Suprapubic skin (tissue), 4 donors: ENCODE data around the gene SMAD2. TPM values are rescaled to one million over a fixed set of nuclear protein-coding genes. Genes with fewer than 3 reads are reported as not detected.

Experiments
- DNase-seq, 2 donors: peaks; one replicate each; pipeline ENCODE4 v3.0.0-alpha.2; 2019; ENCODE audit warnings: low spot score in 2 of 2
- H3K27ac ChIP-seq: fragments of 200-600 bp; sonication (generic); one replicate; pipeline ENCODE4 v1.5.1; 2019
- H3K27me3 ChIP-seq: fragments of 200-600 bp; sonication (generic); one replicate; pipeline ENCODE4 v1.5.1; 2019
- H3K36me3 ChIP-seq: fragments of 200-600 bp; sonication (generic); one replicate; pipeline ENCODE4 v1.5.1; 2019
- H3K4me1 ChIP-seq: fragments of 200-600 bp; sonication (generic); one replicate; pipeline ENCODE4 v1.5.1; 2019
- H3K4me3 ChIP-seq: fragments of 200-600 bp; sonication (generic); one replicate; pipeline ENCODE4 v1.5.1; 2019; ENCODE audit warnings: mild to moderate bottlenecking
- H3K9me3 ChIP-seq: fragments of 200-600 bp; sonication (generic); one replicate; pipeline ENCODE4 v1.5.1; 2019
- EP300 ChIP-seq: sonication (generic); formaldehyde crosslinking; IDR thresholded peaks from one replicate; pipeline ENCODE4 v1.6.1; 2017; ENCODE audit warnings: antibody characterized with exemption
- POLR2A ChIP-seq, 2 donors: fragments of 450-650 bp; IDR thresholded peaks; one replicate each; pipeline ENCODE4 v1.6.1; 2017; ENCODE audit warnings: antibody characterized with exemption in 2 of 2, mild to moderate bottlenecking in 2 of 2, moderate library complexity in 2 of 2
- POLR2AphosphoS5 ChIP-seq, 3 donors: sonication (generic); formaldehyde crosslinking; IDR thresholded peaks; one replicate each; pipeline ENCODE4 v1.6.1; 2017; ENCODE audit warnings: antibody characterized with exemption in 3 of 3
- WGBS: methylation state at CpG from one replicate; pipeline ENCODE4 v1.1.5; 2018; 5-methylcytosine and 5-hydroxymethylcytosine counted together
- total RNA-seq, 4 donors: library from RNA; depleted of rRNA; stranded (reverse); fragments of >200 nt; gene quantifications; one replicate each; pipeline ENCODE4 v1.1.0, GENCODE V29; 2016
- TF ChIP-seq, protein P1 (sequence below), 2 donors: fragments of 200-600 bp in 1 of 2; fragments of 450-650 bp in 1 of 2; sonication (generic) in 1 of 2; IDR thresholded peaks; one replicate each; pipeline ENCODE4 v1.5.1; 2016 to 2019; ENCODE audit warnings: antibody characterized with exemption in 2 of 2, mild to moderate bottlenecking in 1 of 2, moderate library complexity in 1 of 2

Gene SMAD2
- total RNA-seq, result 10 to 100 TPM; 47.5 to 75.9 (median 59.3) TPM

DNA sequence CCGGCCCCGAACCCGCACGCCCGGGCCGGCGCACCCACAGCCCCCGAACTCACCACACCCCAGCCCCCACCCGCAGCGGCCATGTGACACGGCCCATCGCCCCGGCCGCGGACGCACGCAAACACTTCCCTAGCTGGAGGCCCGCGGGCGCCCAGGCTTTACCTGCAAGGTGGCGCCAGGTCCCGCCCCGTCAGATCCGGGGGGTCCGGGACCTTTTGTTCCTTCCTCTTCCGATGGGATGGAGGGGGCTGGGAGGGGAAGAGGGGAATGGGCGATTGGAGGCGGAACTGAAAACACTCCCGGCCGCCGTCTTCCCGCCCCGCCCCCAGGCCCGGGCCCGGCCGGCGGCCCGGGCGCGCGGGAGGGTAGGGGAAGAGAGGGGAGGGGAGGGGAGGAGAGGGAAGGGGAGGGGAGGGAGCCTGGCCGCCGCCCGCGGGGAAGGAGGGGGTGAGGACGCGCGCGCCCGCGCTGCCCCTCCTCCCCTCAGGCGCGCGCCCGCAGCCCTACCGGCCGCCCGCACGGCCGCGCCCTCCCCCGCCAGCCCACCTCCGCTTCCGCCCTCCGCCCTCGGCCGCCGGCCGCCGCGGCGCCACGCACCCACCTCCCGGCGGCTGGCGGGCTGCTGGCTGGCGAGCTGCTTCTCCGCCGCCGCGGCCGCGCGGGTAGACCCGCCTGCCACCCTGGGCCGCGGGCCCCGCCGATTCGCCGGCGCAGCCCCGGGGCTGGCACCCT is at the start of gene SMAD2:
Gene SMAD2 (minus strand): TSS at position 461 of the 732 bp plus-strand sequence. CDS start 33,903 bp downstream, outside the sequence.
- peaks cover 49% of the 10 kb centered on the region for H3K4me1 ChIP-seq
- TF ChIP-seq POLR2A (IDR thresholded peaks at IDR 0.05) (peak; percentile 9 to 23), POLR2AphosphoS5 (IDR thresholded peaks at IDR 0.05) (no peak)

DNA sequence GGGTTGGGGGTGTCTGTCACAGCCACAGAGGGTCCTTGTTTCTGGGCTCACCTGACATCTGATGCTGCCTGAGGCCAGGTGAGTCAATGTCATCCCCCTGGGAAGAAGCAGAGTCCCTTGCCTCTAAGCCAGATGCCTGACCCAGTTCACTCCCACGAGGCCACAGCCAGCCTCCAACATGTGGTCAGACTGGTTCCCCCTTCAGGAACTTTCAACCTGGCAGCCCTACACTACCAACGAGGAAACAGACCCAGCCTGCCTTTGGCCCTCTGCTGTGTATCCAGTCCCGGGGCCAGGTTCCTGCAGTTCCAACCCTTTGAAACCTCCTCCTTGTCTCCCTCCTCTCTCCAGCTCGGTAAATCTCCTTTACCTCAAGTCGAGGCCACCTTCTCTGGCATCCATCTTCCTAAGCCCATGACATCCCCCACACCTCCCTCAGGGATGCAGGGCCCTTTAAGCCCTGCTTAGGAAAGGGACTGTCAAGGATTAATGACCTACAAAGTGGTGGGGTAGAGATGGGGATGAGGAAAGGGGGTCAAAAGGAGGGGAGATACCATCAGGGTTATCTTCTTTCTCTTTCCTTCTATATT is 49.2 kb upstream of the SMAD2 start:
- Histone ChIP-seq H3K4me1 (no peaks in the 10 kb centered on the region), H3K36me3 (no peaks in the 10 kb centered on the region)
- WGBS, result 45% methylated on average over 5 of the region's 5 CpGs

More for the DNA sequence above, at the start of gene SMAD2:
- Histone ChIP-seq H3K9me3 (no peaks in the 10 kb centered on the region), H3K27ac (peak within 1 kb of the TSS; percentile 98), H3K36me3 (no peaks in the 10 kb centered on the region), H3K27me3 (no peaks in the 10 kb centered on the region), H3K4me3 (peak within 1 kb of the TSS; percentile 80)
- WGBS, result 0% methylated on average over 4 of the region's 93 CpGs
- peak; percentile 92 for DNase-seq

DNA sequence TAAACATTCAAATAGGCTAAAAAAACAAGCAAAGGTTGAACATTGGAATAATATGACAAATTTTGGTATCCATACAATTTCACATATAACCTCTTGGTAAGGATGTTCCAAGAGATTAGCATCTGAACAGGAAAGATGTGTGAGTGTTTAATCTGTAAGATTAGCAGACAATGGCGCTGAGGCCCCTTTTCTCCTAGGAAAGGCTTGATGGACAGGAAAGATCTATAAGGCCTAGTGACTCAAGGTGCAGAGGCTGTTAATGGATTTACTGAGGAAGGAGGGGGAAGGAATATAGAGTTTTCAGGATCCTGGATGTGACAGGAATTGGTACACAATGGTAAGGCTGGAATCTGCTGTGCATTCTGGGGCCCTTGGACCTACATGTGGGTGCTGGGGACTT is 48.1 kb upstream of the SMAD2 start:
- DNase-seq, result no peak
- H3K27ac ChIP-seq, result no peak overlapping the region
- peaks cover under 1% of the 10 kb centered on the region for H3K27me3 ChIP-seq
- 93% methylated on average over 1 of the region's 1 CpG for WGBS
- H3K4me1 ChIP-seq, result no peaks in the 10 kb centered on the region
- H3K36me3 ChIP-seq, result no peaks in the 10 kb centered on the region
- H3K4me3 ChIP-seq, result no peak overlapping the region
- TF ChIP-seq, protein P1, sequence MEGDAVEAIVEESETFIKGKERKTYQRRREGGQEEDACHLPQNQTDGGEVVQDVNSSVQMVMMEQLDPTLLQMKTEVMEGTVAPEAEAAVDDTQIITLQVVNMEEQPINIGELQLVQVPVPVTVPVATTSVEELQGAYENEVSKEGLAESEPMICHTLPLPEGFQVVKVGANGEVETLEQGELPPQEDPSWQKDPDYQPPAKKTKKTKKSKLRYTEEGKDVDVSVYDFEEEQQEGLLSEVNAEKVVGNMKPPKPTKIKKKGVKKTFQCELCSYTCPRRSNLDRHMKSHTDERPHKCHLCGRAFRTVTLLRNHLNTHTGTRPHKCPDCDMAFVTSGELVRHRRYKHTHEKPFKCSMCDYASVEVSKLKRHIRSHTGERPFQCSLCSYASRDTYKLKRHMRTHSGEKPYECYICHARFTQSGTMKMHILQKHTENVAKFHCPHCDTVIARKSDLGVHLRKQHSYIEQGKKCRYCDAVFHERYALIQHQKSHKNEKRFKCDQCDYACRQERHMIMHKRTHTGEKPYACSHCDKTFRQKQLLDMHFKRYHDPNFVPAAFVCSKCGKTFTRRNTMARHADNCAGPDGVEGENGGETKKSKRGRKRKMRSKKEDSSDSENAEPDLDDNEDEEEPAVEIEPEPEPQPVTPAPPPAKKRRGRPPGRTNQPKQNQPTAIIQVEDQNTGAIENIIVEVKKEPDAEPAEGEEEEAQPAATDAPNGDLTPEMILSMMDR (IDR thresholded peaks at IDR 0.05), result no peak
- TF ChIP-seq POLR2A (IDR thresholded peaks at IDR 0.05) (no peak), EP300 (no peak), POLR2AphosphoS5 (IDR thresholded peaks at IDR 0.05) (no peak)
- no peaks in the 10 kb centered on the region for H3K9me3 ChIP-seq

More for the DNA sequence above, 49.2 kb upstream of the SMAD2 start:
- no peak overlapping the region for H3K27ac ChIP-seq
- H3K9me3 ChIP-seq, result no peaks in the 10 kb centered on the region
- no peak overlapping the region for H3K4me3 ChIP-seq
- no peak for DNase-seq
- no peaks in the 10 kb centered on the region for H3K27me3 ChIP-seq
- TF ChIP-seq POLR2A (IDR thresholded peaks at IDR 0.05) (no peak), EP300 (no peak), POLR2AphosphoS5 (IDR thresholded peaks at IDR 0.05) (no peak)
- TF ChIP-seq, protein P1 (IDR thresholded peaks at IDR 0.05), result no peak

DNA sequence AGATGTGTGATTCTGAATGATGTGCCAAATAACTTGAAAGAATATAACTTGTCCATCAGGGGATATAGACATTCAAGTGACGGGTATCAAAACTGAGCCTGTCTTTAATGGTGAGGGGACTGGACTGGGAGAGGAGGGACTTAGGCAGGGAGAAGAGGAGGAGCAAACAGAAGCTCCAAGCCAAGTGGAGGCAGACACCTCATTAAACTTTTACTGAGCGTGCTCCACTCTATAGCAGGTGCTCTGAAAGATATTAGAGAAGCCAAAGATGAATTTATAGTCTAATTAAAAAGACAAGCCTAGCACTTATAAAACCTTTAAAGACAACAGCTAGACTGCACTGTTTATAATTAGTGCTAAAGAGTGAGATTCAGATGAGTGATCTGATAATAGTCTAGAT is 47.7 kb upstream of the SMAD2 start:
- Histone ChIP-seq H3K4me3 (no peak overlapping the region), H3K27me3 (peaks cover 3% of the 10 kb centered on the region), H3K4me1 (no peaks in the 10 kb centered on the region), H3K9me3 (no peaks in the 10 kb centered on the region), H3K27ac (no peak overlapping the region), H3K36me3 (no peaks in the 10 kb centered on the region)
- WGBS, result 90% methylated on average over 2 of the region's 2 CpGs
- TF ChIP-seq POLR2AphosphoS5 (IDR thresholded peaks at IDR 0.05) (no peak), POLR2A (IDR thresholded peaks at IDR 0.05) (no peak), EP300 (no peak)
- TF ChIP-seq, protein P1 (IDR thresholded peaks at IDR 0.05), result no peak
- DNase-seq, result no peak

DNA sequence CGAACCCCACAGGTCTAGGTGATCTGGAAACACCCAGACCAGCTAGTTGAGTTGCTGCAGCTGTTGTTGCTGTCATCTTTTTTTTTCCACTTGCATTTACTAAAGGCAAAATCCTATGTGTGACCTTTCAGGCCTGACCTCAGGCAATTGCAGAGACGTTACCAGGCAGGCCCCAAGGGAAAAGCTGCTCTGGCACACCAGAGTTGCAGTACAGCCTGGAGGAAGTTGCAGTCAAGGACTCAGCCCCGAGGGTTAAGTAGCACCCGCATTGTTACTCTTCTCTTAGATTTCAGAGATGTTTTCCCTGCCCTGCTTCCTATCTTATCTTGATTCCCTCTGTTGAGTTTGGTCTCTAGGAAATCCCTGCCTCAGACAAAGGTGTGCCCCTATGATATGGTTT is 45.2 kb upstream of the SMAD2 start:
- Histone ChIP-seq H3K4me3 (no peak overlapping the region), H3K4me1 (no peaks in the 10 kb centered on the region), H3K9me3 (no peaks in the 10 kb centered on the region), H3K27me3 (peaks cover 3% of the 10 kb centered on the region), H3K27ac (no peak overlapping the region), H3K36me3 (no peaks in the 10 kb centered on the region)
- TF ChIP-seq, protein P1 (IDR thresholded peaks at IDR 0.05), result no peak
- TF ChIP-seq POLR2AphosphoS5 (IDR thresholded peaks at IDR 0.05) (no peak), EP300 (no peak), POLR2A (IDR thresholded peaks at IDR 0.05) (no peak)
- DNase-seq, result no peak
- WGBS, result 64% methylated on average over 4 of the region's 4 CpGs
